OCI-LY1 (cell line): Measurements from ENCODE around the gene PGBD5.

Source experiments
- EZH2 ChIP-seq: fragments of 200-600 bp; sonication (generic), shearing (Covaris generic); IDR thresholded peaks from 2 replicates; pipeline ENCODE4 v1.8.0; 2017; ENCODE audit warnings: borderline replicate concordance, mixed run types, mild to moderate bottlenecking, antibody characterized with exemption, low read length, moderate library complexity, mixed read lengths
- TF ChIP-seq, protein P1 (sequence below): fragments of 200-600 bp; sonication (generic), shearing (Covaris generic); IDR thresholded peaks from 2 replicates; pipeline ENCODE4 v1.5.1; 2017; ENCODE audit warnings: mild to moderate bottlenecking, antibody characterized with exemption, low read length, moderate library complexity, mixed read lengths

DNA sequence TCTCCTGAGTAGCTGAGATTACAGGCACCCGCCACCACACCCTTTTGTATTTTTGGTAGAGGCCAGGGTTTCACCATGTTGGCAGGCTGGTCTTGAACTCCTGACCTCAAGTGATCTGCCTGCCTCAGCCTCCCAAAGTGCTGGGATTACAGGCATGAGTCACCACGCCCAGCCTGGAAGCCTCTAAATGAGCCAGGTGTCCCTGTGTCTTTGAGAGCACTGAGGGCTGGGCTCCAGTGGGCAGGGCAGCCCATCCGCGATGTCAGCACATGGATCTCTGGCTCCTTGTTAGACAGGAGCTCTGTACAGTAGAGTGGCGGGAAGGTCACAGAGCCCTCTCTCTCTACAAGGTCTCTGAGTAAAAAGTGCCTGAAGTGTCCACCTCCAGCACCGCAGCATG lies 124.3 kb downstream of the PGBD5 start:
- TF ChIP-seq, protein P1, sequence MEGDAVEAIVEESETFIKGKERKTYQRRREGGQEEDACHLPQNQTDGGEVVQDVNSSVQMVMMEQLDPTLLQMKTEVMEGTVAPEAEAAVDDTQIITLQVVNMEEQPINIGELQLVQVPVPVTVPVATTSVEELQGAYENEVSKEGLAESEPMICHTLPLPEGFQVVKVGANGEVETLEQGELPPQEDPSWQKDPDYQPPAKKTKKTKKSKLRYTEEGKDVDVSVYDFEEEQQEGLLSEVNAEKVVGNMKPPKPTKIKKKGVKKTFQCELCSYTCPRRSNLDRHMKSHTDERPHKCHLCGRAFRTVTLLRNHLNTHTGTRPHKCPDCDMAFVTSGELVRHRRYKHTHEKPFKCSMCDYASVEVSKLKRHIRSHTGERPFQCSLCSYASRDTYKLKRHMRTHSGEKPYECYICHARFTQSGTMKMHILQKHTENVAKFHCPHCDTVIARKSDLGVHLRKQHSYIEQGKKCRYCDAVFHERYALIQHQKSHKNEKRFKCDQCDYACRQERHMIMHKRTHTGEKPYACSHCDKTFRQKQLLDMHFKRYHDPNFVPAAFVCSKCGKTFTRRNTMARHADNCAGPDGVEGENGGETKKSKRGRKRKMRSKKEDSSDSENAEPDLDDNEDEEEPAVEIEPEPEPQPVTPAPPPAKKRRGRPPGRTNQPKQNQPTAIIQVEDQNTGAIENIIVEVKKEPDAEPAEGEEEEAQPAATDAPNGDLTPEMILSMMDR = no peak
- TF ChIP-seq EZH2 = no peak
